GM23338 (cell line): ENCODE data around the gene MUC5B. TPM values are rescaled to one million over a fixed set of nuclear protein-coding genes. Genes with fewer than 3 reads are reported as not detected.

Source experiments
- ATAC-seq: fragments of 200-7000 bp; cut with Tn5 transposase; 3 replicates; pipeline ENCODE4 v1.9.1; 2020
- DNase-seq: peaks from one replicate; pipeline ENCODE4 v3.0.0-alpha.2; 2015; ENCODE audit warnings: low spot score
- H2AFZ ChIP-seq: fragments of 200-600 bp; sonication (generic); 2 replicates; pipeline ENCODE4 v1.8.0; 2016; ENCODE audit warnings: antibody characterized with exemption, mild to moderate bottlenecking, moderate library complexity
- H3F3A ChIP-seq: fragments of 200-600 bp; sonication (generic); replicated peaks from 2 replicates; pipeline ENCODE4 v1.8.0; 2017; ENCODE audit warnings: antibody characterized with exemption, mixed run types, low read depth
- H3K27ac ChIP-seq: fragments of 200-600 bp; sonication (generic); 2 replicates; pipeline ENCODE4 v1.6.1; 2016; ENCODE audit warnings: low read depth
- H3K27me3 ChIP-seq: fragments of 200-600 bp; sonication (generic); 2 replicates; pipeline ENCODE4 v1.8.0; 2016; ENCODE audit warnings: mild to moderate bottlenecking, mixed run types, moderate library complexity; ENCODE audit not compliant: insufficient read depth
- H3K36me3 ChIP-seq: fragments of 200-600 bp; sonication (generic); 2 replicates; pipeline ENCODE4 v1.8.0; 2016; ENCODE audit warnings: mild to moderate bottlenecking; ENCODE audit not compliant: insufficient read depth
- H3K4me1 ChIP-seq: fragments of 200-600 bp; sonication (generic); 2 replicates; pipeline ENCODE4 v1.8.0; 2016; ENCODE audit warnings: mild to moderate bottlenecking, moderate library complexity; ENCODE audit not compliant: insufficient read depth
- H3K4me2 ChIP-seq: fragments of 200-600 bp; sonication (generic); 2 replicates; pipeline ENCODE4 v1.7.1; 2017; ENCODE audit warnings: mixed run types
- H3K4me3 ChIP-seq: fragments of 200-600 bp; sonication (generic); 2 replicates; pipeline ENCODE4 v1.6.1; 2016; ENCODE audit warnings: mixed run types
- H3K79me2 ChIP-seq: fragments of 200-600 bp; sonication (generic); replicated peaks from 2 replicates; pipeline ENCODE4 v1.8.0; 2017; ENCODE audit warnings: mild to moderate bottlenecking; ENCODE audit not compliant: insufficient read depth
- H3K9me2 ChIP-seq: fragments of 200-600 bp; sonication (generic); 2 replicates; pipeline ENCODE4 v1.8.0; 2017; ENCODE audit not compliant: insufficient read depth
- H4K20me1 ChIP-seq: fragments of 200-600 bp; sonication (generic); replicated peaks from 2 replicates; pipeline ENCODE4 v1.8.0; 2017; ENCODE audit warnings: mild to moderate bottlenecking; ENCODE audit not compliant: insufficient read depth
- H3K27ac Mint-ChIP-seq: 2 replicates; pipeline ENCODE4 v1.8.0; 2020; ENCODE audit warnings: inconsistent platforms, mild to moderate bottlenecking, moderate library complexity, mixed read lengths
- H3K27me3 Mint-ChIP-seq: 3 replicates; pipeline ENCODE4 v1.8.0; 2022; ENCODE audit warnings: low read depth, mild to moderate bottlenecking, moderate library complexity, mixed read lengths, inconsistent platforms; ENCODE audit not compliant: insufficient read depth, poor library complexity
- H3K36me3 Mint-ChIP-seq: 3 replicates; pipeline ENCODE4 v1.8.0; 2021; ENCODE audit warnings: low read depth, mild to moderate bottlenecking, inconsistent platforms, moderate library complexity, mixed read lengths
- H3K4me1 Mint-ChIP-seq: 3 replicates; pipeline ENCODE4 v1.8.0; 2020; ENCODE audit warnings: mild to moderate bottlenecking, inconsistent platforms, mixed read lengths
- H3K4me3 Mint-ChIP-seq: 3 replicates; pipeline ENCODE4 v1.8.0; 2021; ENCODE audit warnings: moderate library complexity, mild to moderate bottlenecking, inconsistent platforms, mixed read lengths
- H3K9me3 Mint-ChIP-seq: 3 replicates; pipeline ENCODE4 v1.8.0; 2020; ENCODE audit warnings: moderate library complexity, mild to moderate bottlenecking, inconsistent platforms, mixed read lengths
- CREB1 ChIP-seq: fragments of 250-450 bp; sonication (Bioruptor Pico); IDR thresholded peaks from 2 replicates; pipeline ENCODE4 v1.5.0; 2020; ENCODE audit warnings: low read depth, mild to moderate bottlenecking, moderate library complexity
- EZH2 ChIP-seq: fragments of 200-600 bp; sonication (generic); IDR thresholded peaks from one replicate; pipeline ENCODE4 v1.8.0; 2017; ENCODE audit warnings: antibody characterized with exemption, mild to moderate bottlenecking, low read depth; ENCODE audit not compliant: unreplicated experiment
- EZH2phosphoT487 ChIP-seq: fragments of 200-600 bp; sonication (generic); IDR thresholded peaks from one replicate; pipeline ENCODE4 v1.8.1; 2018; ENCODE audit warnings: antibody characterized with exemption; ENCODE audit not compliant: unreplicated experiment
- JUNB ChIP-seq: IDR thresholded peaks from one replicate; pipeline ENCODE4 v1.6.1; 2016; ENCODE audit warnings: antibody characterized with exemption; ENCODE audit not compliant: unreplicated experiment
- NANOG ChIP-seq: IDR thresholded peaks from 2 replicates; pipeline ENCODE4 v1.6.1; 2016; ENCODE audit warnings: antibody characterized with exemption, borderline replicate concordance
- POLR2AphosphoS5 ChIP-seq: IDR thresholded peaks from 2 replicates; pipeline ENCODE4 v1.6.1; 2016; ENCODE audit warnings: antibody characterized with exemption, low read depth
- STAT1 ChIP-seq: IDR thresholded peaks from one replicate; pipeline ENCODE4 v1.6.1; 2016; ENCODE audit warnings: antibody characterized with exemption; ENCODE audit not compliant: unreplicated experiment
- ZNF114 ChIP-seq: fragments of 250-450 bp; sonication (Bioruptor Pico); IDR thresholded peaks from 2 replicates; pipeline ENCODE4 v1.5.0; 2020; ENCODE audit warnings: mild to moderate bottlenecking, moderate library complexity
- ZNF331 ChIP-seq: fragments of 250-450 bp; sonication (Bioruptor Pico); IDR thresholded peaks from 2 replicates; pipeline ENCODE4 v1.5.0; 2020; ENCODE audit warnings: low read depth, mild to moderate bottlenecking, moderate library complexity
- polyA plus RNA-seq: library from polyadenylated mRNA; unstranded; fragments of >200 nt; fragmentation: Nextera tagmentation; extraction: Ambion mirVana; gene quantifications from 2 replicates; pipeline ENCODE4 v1.2.1, GENCODE V29; 2016
- total RNA-seq: library from RNA; depleted of rRNA; stranded (reverse); fragments of >200 nt; shearing (Covaris generic); gene quantifications from 2 replicates; pipeline ENCODE4 v1.2.3, GENCODE V29; 2014
- TF ChIP-seq, protein P1 (sequence below): fragments of 250-450 bp; sonication (Bioruptor Pico); IDR thresholded peaks from 2 replicates; pipeline ENCODE4 v1.5.0; 2020; ENCODE audit warnings: mild to moderate bottlenecking, moderate library complexity
- TF ChIP-seq, protein P2 (sequence below): IDR thresholded peaks from one replicate; pipeline ENCODE4 v1.6.1; 2018; ENCODE audit warnings: antibody characterized with exemption; ENCODE audit not compliant: unreplicated experiment
- TF ChIP-seq, protein P3 (sequence below), 2 experiments: fragments of 200-600 bp in 1 of 2; sonication (generic) in 1 of 2; conservative IDR thresholded peaks; 2 replicates each; pipeline versions ENCODE4 v1.5.1 to v1.6.1; 2016 to 2017; ENCODE audit warnings: antibody characterized with exemption in 2 of 2, low read depth in 2 of 2, mild to moderate bottlenecking in 2 of 2, moderate library complexity in 1 of 2
- TF ChIP-seq, protein P4 (sequence below): IDR thresholded peaks from 2 replicates; pipeline ENCODE4 v1.6.1; 2016; ENCODE audit warnings: antibody characterized with exemption

Gene MUC5B
- total and polyA plus RNA-seq, 2 experiments from 2014 or later: 0.18 to 0.90 TPM

DNA sequence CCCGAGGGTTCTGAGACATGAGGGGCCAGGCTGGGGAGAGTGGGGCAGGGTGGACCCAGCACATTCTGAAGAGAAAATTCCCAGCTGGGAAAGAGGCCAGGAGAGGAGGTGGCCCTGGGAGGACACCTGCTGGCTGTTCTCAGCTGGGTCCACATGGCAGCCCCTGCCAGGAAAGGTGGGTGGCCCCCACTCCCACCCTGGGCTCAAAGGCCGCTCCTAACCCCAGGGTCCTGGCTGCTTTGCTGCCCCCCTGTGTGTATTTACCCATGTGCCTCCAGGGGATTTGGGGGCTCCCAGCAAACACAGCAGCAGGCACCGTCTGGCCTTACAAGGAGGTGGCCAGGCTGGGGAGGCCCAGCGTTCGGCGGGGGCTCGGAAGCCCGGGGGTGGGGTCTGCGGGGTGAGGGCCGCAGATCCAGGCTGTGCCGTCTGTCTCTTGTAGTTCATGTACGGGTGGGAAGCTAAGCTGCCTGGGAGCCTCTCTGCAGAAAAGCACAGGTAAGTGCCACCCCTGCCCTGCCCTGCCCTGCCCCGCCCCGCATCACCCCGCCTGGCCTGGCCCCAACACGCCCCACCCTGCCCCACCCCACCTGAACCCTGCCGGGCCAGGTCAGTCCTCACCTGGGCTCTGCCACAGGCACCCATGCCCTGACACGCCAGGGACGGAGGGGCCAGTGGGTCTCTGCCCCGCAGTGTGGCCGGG, 10.6 kb downstream of the MUC5B start:
- Histone ChIP-seq H3K79me2 (no peaks in the 10 kb centered on the region), H3K36me3 (no peaks in the 10 kb centered on the region), H3K4me3 (no peak overlapping the region), H3K4me1 (no peaks in the 10 kb centered on the region), H3K27ac (no peak overlapping the region), H3F3A (no peaks in the 10 kb centered on the region), H3K4me2 (no peak overlapping the region), H4K20me1 (no peaks in the 10 kb centered on the region), H2AFZ (no peak overlapping the region), H3K9me2 (no peaks in the 10 kb centered on the region), H3K27me3 (no peaks in the 10 kb centered on the region)
- Mint-ChIP-seq H3K27ac (no peak overlapping the region), H3K4me3 (no peak overlapping the region), H3K36me3 (no peaks in the 10 kb centered on the region), H3K27me3 (peaks cover 2% of the 10 kb centered on the region), H3K4me1 (no peaks in the 10 kb centered on the region), H3K9me3 (no peaks in the 10 kb centered on the region)
- DNase-seq (no peak), ATAC-seq (no peak)
- TF ChIP-seq, protein P1, sequence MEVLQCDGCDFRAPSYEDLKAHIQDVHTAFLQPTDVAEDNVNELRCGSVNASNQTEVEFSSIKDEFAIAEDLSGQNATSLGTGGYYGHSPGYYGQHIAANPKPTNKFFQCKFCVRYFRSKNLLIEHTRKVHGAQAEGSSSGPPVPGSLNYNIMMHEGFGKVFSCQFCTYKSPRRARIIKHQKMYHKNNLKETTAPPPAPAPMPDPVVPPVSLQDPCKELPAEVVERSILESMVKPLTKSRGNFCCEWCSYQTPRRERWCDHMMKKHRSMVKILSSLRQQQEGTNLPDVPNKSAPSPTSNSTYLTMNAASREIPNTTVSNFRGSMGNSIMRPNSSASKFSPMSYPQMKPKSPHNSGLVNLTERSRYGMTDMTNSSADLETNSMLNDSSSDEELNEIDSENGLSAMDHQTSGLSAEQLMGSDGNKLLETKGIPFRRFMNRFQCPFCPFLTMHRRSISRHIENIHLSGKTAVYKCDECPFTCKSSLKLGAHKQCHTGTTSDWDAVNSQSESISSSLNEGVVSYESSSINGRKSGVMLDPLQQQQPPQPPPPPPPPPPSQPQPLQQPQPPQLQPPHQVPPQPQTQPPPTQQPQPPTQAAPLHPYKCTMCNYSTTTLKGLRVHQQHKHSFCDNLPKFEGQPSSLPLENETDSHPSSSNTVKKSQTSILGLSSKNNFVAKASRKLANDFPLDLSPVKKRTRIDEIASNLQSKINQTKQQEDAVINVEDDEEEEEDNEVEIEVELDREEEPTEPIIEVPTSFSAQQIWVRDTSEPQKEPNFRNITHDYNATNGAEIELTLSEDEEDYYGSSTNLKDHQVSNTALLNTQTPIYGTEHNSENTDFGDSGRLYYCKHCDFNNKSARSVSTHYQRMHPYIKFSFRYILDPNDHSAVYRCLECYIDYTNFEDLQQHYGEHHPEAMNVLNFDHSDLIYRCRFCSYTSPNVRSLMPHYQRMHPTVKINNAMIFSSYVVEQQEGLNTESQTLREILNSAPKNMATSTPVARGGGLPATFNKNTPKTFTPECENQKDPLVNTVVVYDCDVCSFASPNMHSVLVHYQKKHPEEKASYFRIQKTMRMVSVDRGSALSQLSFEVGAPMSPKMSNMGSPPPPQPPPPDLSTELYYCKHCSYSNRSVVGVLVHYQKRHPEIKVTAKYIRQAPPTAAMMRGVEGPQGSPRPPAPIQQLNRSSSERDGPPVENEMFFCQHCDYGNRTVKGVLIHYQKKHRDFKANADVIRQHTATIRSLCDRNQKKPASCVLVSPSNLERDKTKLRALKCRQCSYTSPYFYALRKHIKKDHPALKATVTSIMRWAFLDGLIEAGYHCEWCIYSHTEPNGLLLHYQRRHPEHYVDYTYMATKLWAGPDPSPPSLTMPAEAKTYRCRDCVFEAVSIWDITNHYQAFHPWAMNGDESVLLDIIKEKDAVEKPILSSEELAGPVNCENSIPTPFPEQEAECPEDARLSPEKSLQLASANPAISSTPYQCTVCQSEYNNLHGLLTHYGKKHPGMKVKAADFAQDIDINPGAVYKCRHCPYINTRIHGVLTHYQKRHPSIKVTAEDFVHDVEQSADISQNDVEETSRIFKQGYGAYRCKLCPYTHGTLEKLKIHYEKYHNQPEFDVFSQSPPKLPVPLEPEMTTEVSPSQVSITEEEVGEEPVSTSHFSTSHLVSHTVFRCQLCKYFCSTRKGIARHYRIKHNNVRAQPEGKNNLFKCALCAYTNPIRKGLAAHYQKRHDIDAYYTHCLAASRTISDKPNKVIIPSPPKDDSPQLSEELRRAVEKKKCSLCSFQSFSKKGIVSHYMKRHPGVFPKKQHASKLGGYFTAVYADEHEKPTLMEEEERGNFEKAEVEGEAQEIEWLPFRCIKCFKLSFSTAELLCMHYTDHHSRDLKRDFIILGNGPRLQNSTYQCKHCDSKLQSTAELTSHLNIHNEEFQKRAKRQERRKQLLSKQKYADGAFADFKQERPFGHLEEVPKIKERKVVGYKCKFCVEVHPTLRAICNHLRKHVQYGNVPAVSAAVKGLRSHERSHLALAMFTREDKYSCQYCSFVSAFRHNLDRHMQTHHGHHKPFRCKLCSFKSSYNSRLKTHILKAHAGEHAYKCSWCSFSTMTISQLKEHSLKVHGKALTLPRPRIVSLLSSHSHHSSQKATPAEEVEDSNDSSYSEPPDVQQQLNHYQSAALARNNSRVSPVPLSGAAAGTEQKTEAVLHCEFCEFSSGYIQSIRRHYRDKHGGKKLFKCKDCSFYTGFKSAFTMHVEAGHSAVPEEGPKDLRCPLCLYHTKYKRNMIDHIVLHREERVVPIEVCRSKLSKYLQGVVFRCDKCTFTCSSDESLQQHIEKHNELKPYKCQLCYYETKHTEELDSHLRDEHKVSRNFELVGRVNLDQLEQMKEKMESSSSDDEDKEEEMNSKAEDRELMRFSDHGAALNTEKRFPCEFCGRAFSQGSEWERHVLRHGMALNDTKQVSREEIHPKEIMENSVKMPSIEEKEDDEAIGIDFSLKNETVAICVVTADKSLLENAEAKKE (CRISPR knock-in tag): no peak
- TF ChIP-seq EZH2phosphoT487: no peak
- TF ChIP-seq, protein P2, sequence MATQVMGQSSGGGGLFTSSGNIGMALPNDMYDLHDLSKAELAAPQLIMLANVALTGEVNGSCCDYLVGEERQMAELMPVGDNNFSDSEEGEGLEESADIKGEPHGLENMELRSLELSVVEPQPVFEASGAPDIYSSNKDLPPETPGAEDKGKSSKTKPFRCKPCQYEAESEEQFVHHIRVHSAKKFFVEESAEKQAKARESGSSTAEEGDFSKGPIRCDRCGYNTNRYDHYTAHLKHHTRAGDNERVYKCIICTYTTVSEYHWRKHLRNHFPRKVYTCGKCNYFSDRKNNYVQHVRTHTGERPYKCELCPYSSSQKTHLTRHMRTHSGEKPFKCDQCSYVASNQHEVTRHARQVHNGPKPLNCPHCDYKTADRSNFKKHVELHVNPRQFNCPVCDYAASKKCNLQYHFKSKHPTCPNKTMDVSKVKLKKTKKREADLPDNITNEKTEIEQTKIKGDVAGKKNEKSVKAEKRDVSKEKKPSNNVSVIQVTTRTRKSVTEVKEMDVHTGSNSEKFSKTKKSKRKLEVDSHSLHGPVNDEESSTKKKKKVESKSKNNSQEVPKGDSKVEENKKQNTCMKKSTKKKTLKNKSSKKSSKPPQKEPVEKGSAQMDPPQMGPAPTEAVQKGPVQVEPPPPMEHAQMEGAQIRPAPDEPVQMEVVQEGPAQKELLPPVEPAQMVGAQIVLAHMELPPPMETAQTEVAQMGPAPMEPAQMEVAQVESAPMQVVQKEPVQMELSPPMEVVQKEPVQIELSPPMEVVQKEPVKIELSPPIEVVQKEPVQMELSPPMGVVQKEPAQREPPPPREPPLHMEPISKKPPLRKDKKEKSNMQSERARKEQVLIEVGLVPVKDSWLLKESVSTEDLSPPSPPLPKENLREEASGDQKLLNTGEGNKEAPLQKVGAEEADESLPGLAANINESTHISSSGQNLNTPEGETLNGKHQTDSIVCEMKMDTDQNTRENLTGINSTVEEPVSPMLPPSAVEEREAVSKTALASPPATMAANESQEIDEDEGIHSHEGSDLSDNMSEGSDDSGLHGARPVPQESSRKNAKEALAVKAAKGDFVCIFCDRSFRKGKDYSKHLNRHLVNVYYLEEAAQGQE: no peak
- no peak for TF ChIP-seq POLR2AphosphoS5
- no peak for TF ChIP-seq STAT1
- TF ChIP-seq ZNF114 (CRISPR knock-in tag): no peak
- TF ChIP-seq EZH2: no peak
- TF ChIP-seq, protein P3, sequence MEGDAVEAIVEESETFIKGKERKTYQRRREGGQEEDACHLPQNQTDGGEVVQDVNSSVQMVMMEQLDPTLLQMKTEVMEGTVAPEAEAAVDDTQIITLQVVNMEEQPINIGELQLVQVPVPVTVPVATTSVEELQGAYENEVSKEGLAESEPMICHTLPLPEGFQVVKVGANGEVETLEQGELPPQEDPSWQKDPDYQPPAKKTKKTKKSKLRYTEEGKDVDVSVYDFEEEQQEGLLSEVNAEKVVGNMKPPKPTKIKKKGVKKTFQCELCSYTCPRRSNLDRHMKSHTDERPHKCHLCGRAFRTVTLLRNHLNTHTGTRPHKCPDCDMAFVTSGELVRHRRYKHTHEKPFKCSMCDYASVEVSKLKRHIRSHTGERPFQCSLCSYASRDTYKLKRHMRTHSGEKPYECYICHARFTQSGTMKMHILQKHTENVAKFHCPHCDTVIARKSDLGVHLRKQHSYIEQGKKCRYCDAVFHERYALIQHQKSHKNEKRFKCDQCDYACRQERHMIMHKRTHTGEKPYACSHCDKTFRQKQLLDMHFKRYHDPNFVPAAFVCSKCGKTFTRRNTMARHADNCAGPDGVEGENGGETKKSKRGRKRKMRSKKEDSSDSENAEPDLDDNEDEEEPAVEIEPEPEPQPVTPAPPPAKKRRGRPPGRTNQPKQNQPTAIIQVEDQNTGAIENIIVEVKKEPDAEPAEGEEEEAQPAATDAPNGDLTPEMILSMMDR (conservative IDR thresholded peaks at IDR 0.05; ENCODE audit: low read depth in 2 of 2): no peak
- TF ChIP-seq, protein P4, sequence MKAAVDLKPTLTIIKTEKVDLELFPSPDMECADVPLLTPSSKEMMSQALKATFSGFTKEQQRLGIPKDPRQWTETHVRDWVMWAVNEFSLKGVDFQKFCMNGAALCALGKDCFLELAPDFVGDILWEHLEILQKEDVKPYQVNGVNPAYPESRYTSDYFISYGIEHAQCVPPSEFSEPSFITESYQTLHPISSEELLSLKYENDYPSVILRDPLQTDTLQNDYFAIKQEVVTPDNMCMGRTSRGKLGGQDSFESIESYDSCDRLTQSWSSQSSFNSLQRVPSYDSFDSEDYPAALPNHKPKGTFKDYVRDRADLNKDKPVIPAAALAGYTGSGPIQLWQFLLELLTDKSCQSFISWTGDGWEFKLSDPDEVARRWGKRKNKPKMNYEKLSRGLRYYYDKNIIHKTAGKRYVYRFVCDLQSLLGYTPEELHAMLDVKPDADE: no peak
- TF ChIP-seq NANOG: no peak
- TF ChIP-seq ZNF331: no peak
- TF ChIP-seq CREB1 (CRISPR knock-in tag): no peak
- TF ChIP-seq JUNB: no peak
